Right lobe of liver (tissue), 6 donors: ENCODE results near the gene FBXL13. TPM values are rescaled to one million over a fixed set of nuclear protein-coding genes. Genes with fewer than 3 reads are reported as not detected.

Experiments
- ATAC-seq, 4 donors: fragments of 200-7000 bp; cut with Tn5 transposase; one replicate each; pipeline ENCODE4 v1.9.1; 2020; ENCODE audit warnings: mild to moderate bottlenecking in 4 of 4, moderate library complexity in 4 of 4
- DNase-seq, 3 donors: peaks; one replicate each; pipeline ENCODE4 v3.0.0-alpha.2; 2020
- H3K27ac ChIP-seq, 3 donors: fragments of 200-600 bp; one replicate each; pipeline ENCODE4 v1.8.0; 2022
- H3K27me3 ChIP-seq, 2 donors: fragments of 200-600 bp; one replicate each; pipeline ENCODE4 v1.8.0; 2022
- H3K36me3 ChIP-seq, 4 donors: fragments of 200-600 bp; sonication (generic) in 1 of 4; one replicate each; pipeline versions ENCODE4 v1.5.1 to v1.8.0; 2017 to 2022; ENCODE audit warnings: control low read depth in 1 of 4
- H3K4me1 ChIP-seq, 4 donors: fragments of 200-600 bp; sonication (generic) in 1 of 4; one replicate each; pipeline versions ENCODE4 v1.5.1 to v1.8.0; 2017 to 2022; ENCODE audit warnings: control low read depth in 1 of 4
- H3K4me3 ChIP-seq, 3 donors: fragments of 200-600 bp; one replicate each; pipeline ENCODE4 v1.8.0; 2022
- H3K9me3 ChIP-seq, 4 donors: fragments of 200-600 bp; sonication (generic) in 1 of 4; one replicate each; pipeline versions ENCODE4 v1.5.1 to v1.8.0; 2017 to 2022; ENCODE audit warnings: control low read depth in 1 of 4
- POLR2A ChIP-seq: fragments of 450-650 bp; IDR thresholded peaks from one replicate; pipeline ENCODE4 v1.6.1; 2017; ENCODE audit warnings: antibody characterized with exemption, mild to moderate bottlenecking
- WGBS: methylation state at CpG from one replicate; pipeline ENCODE4 v1.1.6; 2018; ENCODE audit warnings: low coverage, low lambda C conversion rate; ENCODE audit not compliant: insufficient coverage; ENCODE audit errors: missing lambda C conversion rate; 5-methylcytosine and 5-hydroxymethylcytosine counted together
- intact Hi-C, 2 donors: fragments of 100-400 bp; cut with DNase I; formaldehyde crosslinking; loops; one replicate each; pipeline versions ENCODE4 v1.11.2 to v1.14.1; 2022
- total RNA-seq, 6 experiments: library from RNA; depleted of rRNA in 2 of 6; stranded (reverse); fragments of >200 nt in 2 of 6; fragmentation: NEBNext Ultra II Directional in 3 of 6; extraction: Animal tissue kit (Norgen Biotek cat#: 25700) in 3 of 6; gene quantifications; one replicate each; pipeline versions ENCODE4 v1.1.0 to v1.2.4, GENCODE V29; 2016 to 2023
- TF ChIP-seq, protein P1 (sequence below), 4 donors: fragments of 200-600 bp in 3 of 4; fragments of 450-650 bp in 1 of 4; IDR thresholded peaks; one replicate each; pipeline versions ENCODE4 v1.5.1 to v1.8.0; 2016 to 2022; ENCODE audit warnings: antibody characterized with exemption in 4 of 4, mild to moderate bottlenecking in 2 of 4
- donor health status: DM: no; HTN: yes; CAD: no.
- donor health status: DM: no; HTN: no; CAD: no.
- donor health status: DM: no; HTN: no; CAD: no.
- donor health status: DM: no; HTN: yes; CAD: no.
- donor health status: DM: no; HTN: yes; CAD: no.

FBXL13 gene
- total RNA-seq, 6 experiments from 2014 or later, result 0.12 to 0.31 (median 0.20) TPM; not detected in 2

DNA sequence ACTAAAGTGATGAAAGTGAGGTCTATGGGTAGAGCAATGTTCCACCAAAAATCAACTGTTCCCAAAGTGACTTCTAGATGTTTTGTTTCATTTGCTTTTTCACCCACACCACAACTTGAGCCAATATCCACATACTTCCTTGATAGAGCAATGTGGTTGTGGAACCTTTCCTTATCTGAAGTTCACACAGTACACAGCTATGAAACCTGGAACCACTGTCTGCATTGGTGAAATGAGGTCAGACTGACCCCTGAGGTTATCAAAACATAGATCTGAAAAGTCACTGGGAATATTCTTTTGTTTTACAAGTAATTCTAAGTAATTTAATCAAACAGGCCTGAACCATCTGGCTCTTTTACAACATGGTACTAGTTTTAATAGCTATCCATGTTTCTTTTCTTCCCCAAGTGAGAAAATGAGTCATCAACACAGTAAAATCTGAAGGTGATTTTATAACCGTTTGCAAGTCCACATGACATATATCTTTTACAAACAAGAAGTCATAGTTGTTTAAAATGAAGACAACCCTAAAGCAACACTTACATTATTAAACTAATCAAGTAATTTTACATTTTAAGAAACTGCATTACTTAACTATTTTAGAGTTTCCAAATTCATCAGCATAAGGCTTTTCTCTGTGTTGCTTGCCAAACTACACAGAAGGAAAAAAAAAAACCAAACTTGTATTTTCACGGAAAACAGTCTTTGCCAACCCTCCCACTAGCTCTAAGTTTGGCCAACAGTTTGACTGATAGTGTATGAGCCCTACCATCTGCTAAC lies 81.5 kb downstream of the FBXL13 start:
- peak overlapping the region in 2 of 3 donors; percentile 36 to 44 for H3K27ac ChIP-seq
- peaks cover 0 to 15% (median 0%) of the 10 kb centered on the region in 4 donors for H3K4me1 ChIP-seq
- no peaks in the 10 kb centered on the region for H3K27me3 ChIP-seq
- H3K9me3 ChIP-seq, result no peaks in the 10 kb centered on the region
- H3K36me3 ChIP-seq, result no peaks in the 10 kb centered on the region
- 10% methylated on average over 2 of the region's 2 CpGs for WGBS
- ATAC-seq, result peak; percentile 59 to 89 (median 76)
- TF ChIP-seq POLR2A, result no peak
- TF ChIP-seq, protein P1, sequence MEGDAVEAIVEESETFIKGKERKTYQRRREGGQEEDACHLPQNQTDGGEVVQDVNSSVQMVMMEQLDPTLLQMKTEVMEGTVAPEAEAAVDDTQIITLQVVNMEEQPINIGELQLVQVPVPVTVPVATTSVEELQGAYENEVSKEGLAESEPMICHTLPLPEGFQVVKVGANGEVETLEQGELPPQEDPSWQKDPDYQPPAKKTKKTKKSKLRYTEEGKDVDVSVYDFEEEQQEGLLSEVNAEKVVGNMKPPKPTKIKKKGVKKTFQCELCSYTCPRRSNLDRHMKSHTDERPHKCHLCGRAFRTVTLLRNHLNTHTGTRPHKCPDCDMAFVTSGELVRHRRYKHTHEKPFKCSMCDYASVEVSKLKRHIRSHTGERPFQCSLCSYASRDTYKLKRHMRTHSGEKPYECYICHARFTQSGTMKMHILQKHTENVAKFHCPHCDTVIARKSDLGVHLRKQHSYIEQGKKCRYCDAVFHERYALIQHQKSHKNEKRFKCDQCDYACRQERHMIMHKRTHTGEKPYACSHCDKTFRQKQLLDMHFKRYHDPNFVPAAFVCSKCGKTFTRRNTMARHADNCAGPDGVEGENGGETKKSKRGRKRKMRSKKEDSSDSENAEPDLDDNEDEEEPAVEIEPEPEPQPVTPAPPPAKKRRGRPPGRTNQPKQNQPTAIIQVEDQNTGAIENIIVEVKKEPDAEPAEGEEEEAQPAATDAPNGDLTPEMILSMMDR (IDR thresholded peaks at IDR 0.05), result no peak
- no peak for DNase-seq
- H3K4me3 ChIP-seq, result no peak overlapping the region
- intact Hi-C loops, result no loop called here

DNA sequence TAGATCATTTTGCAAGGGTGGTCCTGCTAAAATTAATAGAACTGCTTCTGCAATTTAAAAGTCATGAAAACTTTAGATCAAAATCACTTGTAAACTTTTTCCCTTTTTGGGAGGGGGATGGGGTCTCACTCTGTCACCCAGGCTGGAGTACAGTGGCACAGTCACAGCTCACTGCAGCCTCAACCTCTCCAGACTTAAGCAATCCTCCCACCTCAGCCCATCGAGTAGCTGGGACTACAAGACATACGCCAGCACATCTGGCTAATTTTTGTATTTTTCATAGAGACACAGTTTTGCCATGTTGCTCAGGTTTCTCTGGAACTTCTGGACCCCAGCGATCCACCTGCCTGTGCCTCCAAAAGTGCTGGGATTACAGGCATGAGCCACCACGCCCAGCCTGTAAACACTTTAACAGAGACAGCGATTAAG lies 82.1 kb downstream of the FBXL13 start:
- intact Hi-C loops, result no loop called here
- ATAC-seq, result no peak
- Histone ChIP-seq H3K36me3 (no peaks in the 10 kb centered on the region), H3K4me3 (no peak overlapping the region), H3K4me1 (peaks cover 0 to 15% (median 0%) of the 10 kb centered on the region in 4 donors), H3K27me3 (no peaks in the 10 kb centered on the region), H3K9me3 (no peaks in the 10 kb centered on the region), H3K27ac (peak overlapping the region in 2 of 3 donors; percentile 36 to 44)
- WGBS, result 87% methylated on average over 5 of the region's 5 CpGs
- no peak for TF ChIP-seq POLR2A
- TF ChIP-seq, protein P1 (IDR thresholded peaks at IDR 0.05), result no peak
- no peak for DNase-seq

DNA sequence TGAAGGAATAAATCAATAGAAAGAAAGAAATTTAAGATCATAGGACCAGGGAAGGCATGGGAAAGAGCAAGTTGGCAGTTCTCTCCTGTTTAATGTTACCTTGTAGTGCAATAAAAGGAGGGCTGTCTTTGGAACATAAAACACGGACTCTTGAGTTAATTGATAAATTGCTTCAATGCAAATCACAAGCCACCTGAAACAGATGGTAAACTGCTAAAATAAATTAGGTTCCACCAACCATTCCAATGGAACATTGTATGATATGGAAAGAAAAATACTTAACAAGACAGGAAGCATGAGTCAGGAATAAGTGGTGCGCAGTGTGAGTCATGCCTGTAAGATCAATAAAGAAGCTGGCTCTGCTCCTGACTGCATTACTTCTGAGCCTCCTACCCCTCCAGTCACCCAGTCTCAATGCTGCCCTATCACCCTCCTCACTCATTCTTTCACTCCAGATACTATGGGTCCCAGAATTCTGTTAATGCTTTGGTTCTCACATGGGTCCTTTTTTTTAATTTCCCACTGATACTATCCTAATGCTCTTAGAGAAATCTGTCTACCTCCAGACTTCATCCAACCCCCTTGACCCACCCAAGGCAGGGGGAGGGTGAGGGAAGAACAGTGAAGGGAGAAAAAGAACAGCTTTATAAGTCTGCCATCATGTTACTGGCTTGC lies 82.9 kb downstream of the FBXL13 start:
- Histone ChIP-seq H3K27me3 (no peaks in the 10 kb centered on the region), H3K36me3 (no peaks in the 10 kb centered on the region), H3K27ac (no peak overlapping the region), H3K4me1 (peaks cover 0 to 15% (median 0%) of the 10 kb centered on the region in 4 donors), H3K9me3 (no peaks in the 10 kb centered on the region), H3K4me3 (no peak overlapping the region)
- intact Hi-C loops, result no loop called here
- TF ChIP-seq, protein P1 (IDR thresholded peaks at IDR 0.05), result no peak
- TF ChIP-seq POLR2A, result no peak
- peak in 2 of 4 donors; percentile 52 to 79 for ATAC-seq
- 67% methylated on average over 2 of the region's 2 CpGs for WGBS
- no peak for DNase-seq

DNA sequence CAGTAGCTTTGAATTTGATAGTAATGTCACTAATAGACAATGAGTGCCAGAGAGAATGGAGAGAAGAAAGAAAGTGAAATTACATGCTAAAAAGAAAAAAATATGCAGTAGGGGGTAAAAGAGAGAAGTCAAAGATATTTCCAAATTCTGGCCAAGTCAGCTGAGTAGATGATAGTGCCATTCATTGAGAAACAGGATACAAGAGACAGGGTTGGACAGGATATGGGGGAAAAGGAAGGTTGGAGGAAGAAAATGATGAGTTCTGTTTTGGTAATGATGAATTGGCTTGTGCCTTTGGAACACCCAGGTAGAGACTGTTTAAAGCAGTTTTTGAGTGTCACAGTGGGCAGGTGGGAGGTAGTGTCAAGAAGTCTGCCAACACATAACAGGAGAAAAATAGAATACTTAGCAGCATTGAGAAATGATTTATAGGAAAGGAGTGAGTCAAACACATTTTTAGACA lies 83.5 kb downstream of the FBXL13 start:
- no peaks in the 10 kb centered on the region for H3K36me3 ChIP-seq
- ATAC-seq, result no peak
- no peak overlapping the region for H3K4me3 ChIP-seq
- H3K9me3 ChIP-seq, result no peaks in the 10 kb centered on the region
- TF ChIP-seq, protein P1 (IDR thresholded peaks at IDR 0.05), result no peak
- TF ChIP-seq POLR2A, result no peak
- H3K4me1 ChIP-seq, result peaks cover 0 to 15% (median 0%) of the 10 kb centered on the region in 4 donors
- intact Hi-C loops, result no loop called here
- no peak for DNase-seq
- H3K27ac ChIP-seq, result no peak overlapping the region
- H3K27me3 ChIP-seq, result no peaks in the 10 kb centered on the region
